A549 (cell line): ENCODE measurements around the gene CEACAM5. TPM values are rescaled to one million over a fixed set of nuclear protein-coding genes. Genes with fewer than 3 reads are reported as not detected.

Source experiments
- ATAC-seq, 2 experiments: fragments of 200-7000 bp in 1 of 2; fragments of >200 bp in 1 of 2; cut with Nextera tagmentation in 1 of 2; cut with Tn5 transposase in 1 of 2; 3 replicates each; pipeline versions ENCODE4 v1.8.0 to v1.9.1; 2018 to 2020; ENCODE audit warnings: mild to moderate bottlenecking in 1 of 2, moderate library complexity in 1 of 2
- CTCF ChIA-PET: fragments of 300-600 bp; sonication (Branson Sonifier 250); formaldehyde crosslinking; extraction: SDS; loops from one replicate; lab custom pipeline; 2021; ENCODE audit warnings: antibody characterized with exemption, inconsistent platforms; lab: Yijun Ruan, JAX
- POLR2A ChIA-PET: fragments of 350-600 bp; formaldehyde crosslinking; extraction: SDS; loops from one replicate; lab custom pipeline; 2021; ENCODE audit warnings: antibody characterized with exemption, inconsistent platforms; lab: Yijun Ruan, JAX
- DNase-seq, 2 experiments: peaks; one replicate each; pipeline versions ENCODE4 v3.0.0 to v3.0.0-alpha.2; 2011 to 2016; ENCODE audit warnings: low read depth in 1 of 2, low spot score in 1 of 2
- FAIRE-seq: peaks from 2 replicates; lab custom pipeline; 2011; peaks lifted over from hg19 to GRCh38; lab: Jason Lieb, UNC
- H3K27ac ChIP-seq, 2 experiments: fragments of >200 bp; sonication (Bioruptor Twin); formaldehyde crosslinking; 3 replicates each; pipeline ENCODE4 v1.5.1; 2016 to 2017
- H3K4me1 ChIP-seq: fragments of >200 bp; sonication (Bioruptor Twin); formaldehyde crosslinking; 3 replicates; pipeline ENCODE4 v1.6.1; 2016
- H3K4me2 ChIP-seq: fragments of >200 bp; sonication (Bioruptor Twin); formaldehyde crosslinking; 3 replicates; pipeline ENCODE4 v1.6.1; 2016
- H3K4me3 ChIP-seq: fragments of >200 bp; sonication (Bioruptor Twin); formaldehyde crosslinking; 3 replicates; pipeline ENCODE4 v1.5.1; 2016
- H3K9me3 ChIP-seq: fragments of >200 bp; sonication (Bioruptor Twin); formaldehyde crosslinking; 3 replicates; pipeline ENCODE4 v1.6.1; 2016
- ATOH8 ChIP-seq: fragments of 250-450 bp; sonication (Bioruptor Pico); IDR thresholded peaks from 2 replicates; pipeline ENCODE4 v1.5.0; 2020; ENCODE audit warnings: low read depth, mild to moderate bottlenecking, moderate library complexity
- CBX8 ChIP-seq: fragments of 200-600 bp; sonication (generic); IDR thresholded peaks from 2 replicates; pipeline ENCODE4 v1.6.1; 2016
- E2F6 ChIP-seq: IDR thresholded peaks from 2 replicates; pipeline ENCODE4 v1.6.1; 2012; ENCODE audit warnings: low read depth, borderline replicate concordance
- ELK1 ChIP-seq: fragments of 150-350 bp; IDR thresholded peaks from 2 replicates; pipeline ENCODE4 v1.6.1; 2014; ENCODE audit warnings: low read depth, mild to moderate bottlenecking, low read length
- ESRRA ChIP-seq: fragments of 150-350 bp; IDR thresholded peaks from 2 replicates; pipeline ENCODE4 v1.6.1; 2014; ENCODE audit warnings: mild to moderate bottlenecking, low read length, borderline replicate concordance
- HES2 ChIP-seq: fragments of >200 bp; sonication (Bioruptor Twin); formaldehyde crosslinking; IDR thresholded peaks from 2 replicates; pipeline ENCODE4 v1.6.1; 2016
- HOXA7 ChIP-seq: fragments of 250-450 bp; sonication (Bioruptor Pico); IDR thresholded peaks from 2 replicates; pipeline ENCODE4 v1.5.0; 2020; ENCODE audit warnings: mild to moderate bottlenecking, moderate library complexity
- JUN ChIP-seq, 2 experiments: fragments of >200 bp; sonication (Bioruptor Twin); formaldehyde crosslinking; IDR thresholded peaks; 2 replicates in 1 of 2; 3 replicates in 1 of 2; pipeline ENCODE4 v1.6.1; 2016 to 2017
- KDM1A ChIP-seq: fragments of 200-600 bp; sonication (generic); IDR thresholded peaks from 2 replicates; pipeline ENCODE4 v1.6.1; 2016; ENCODE audit warnings: low read depth, mild to moderate bottlenecking
- MAFK ChIP-seq: fragments of 450-650 bp; IDR thresholded peaks from 2 replicates; pipeline ENCODE4 v1.6.1; 2014; ENCODE audit not compliant: partially characterized antibody
- POLR2A ChIP-seq: IDR thresholded peaks from 2 replicates; pipeline ENCODE4 v1.6.1; 2012; ENCODE audit warnings: mild to moderate bottlenecking, low read length
- POLR2AphosphoS2 ChIP-seq: conservative IDR thresholded peaks from 2 replicates; pipeline ENCODE4 v1.6.1; 2012; ENCODE audit warnings: low read length, improper control_type of control experiment, inconsistent platforms
- RNF2 ChIP-seq: fragments of 200-600 bp; sonication (generic); IDR thresholded peaks from 2 replicates; pipeline ENCODE4 v1.6.1; 2016; ENCODE audit warnings: low read depth, mild to moderate bottlenecking, antibody characterized with exemption, moderate library complexity, borderline replicate concordance
- ZC3H11A ChIP-seq: fragments of 450-650 bp; IDR thresholded peaks from 2 replicates; pipeline ENCODE4 v1.6.1; 2014; ENCODE audit warnings: antibody characterized with exemption, mild to moderate bottlenecking
- ZNF302 ChIP-seq: fragments of 250-450 bp; sonication (Bioruptor Pico); IDR thresholded peaks from 2 replicates; pipeline ENCODE4 v1.9.0; 2021; ENCODE audit warnings: inconsistent platforms, mild to moderate bottlenecking, moderate library complexity
- WGBS: methylation state at CpG from one replicate; pipeline ENCODE4 v1.1.6; 2017; ENCODE audit errors: missing lambda C conversion rate; 5-methylcytosine and 5-hydroxymethylcytosine counted together
- polyA plus RNA-seq, 4 experiments: library from polyadenylated mRNA; depleted of rRNA in 3 of 4; stranded (reverse); fragments of >200 nt; fragmentation: RNase III in 1 of 4; extraction: RNeasy Plus Mini Kit Qiagen cat#74134 plus additional on column Dnase treatment in 1 of 4; gene quantifications; 2 replicates in 3 of 4; 3 replicates in 1 of 4; pipeline ENCODE4 v1.2.3, GENCODE V29; 2011 to 2017
- TF ChIP-seq, protein P1 (sequence below): fragments of >200 bp; sonication (Bioruptor Twin); formaldehyde crosslinking; IDR thresholded peaks from 3 replicates; pipeline ENCODE4 v1.6.1; 2016
- TF ChIP-seq, protein P2 (sequence below): fragments of 250-450 bp; sonication (Bioruptor Pico); IDR thresholded peaks from 2 replicates; pipeline ENCODE4 v1.5.0; 2021; ENCODE audit warnings: mild to moderate bottlenecking, moderate library complexity, borderline replicate concordance
- TF ChIP-seq, protein P3 (sequence below): IDR thresholded peaks from 2 replicates; pipeline ENCODE4 v1.6.1; 2012

The CEACAM5 gene
- polyA plus RNA-seq, 2 of the 4 experiments (the other 2 are of a cell fraction) = 1.3 TPM; not detected in 1

GRCh38 chr19:41694196-41694595, 14.2 kb upstream of the CEACAM5 start:
- no peak overlapping the region for H3K4me3 ChIP-seq
- peaks cover 10% of the 10 kb centered on the region; the same call in 2 of the 3 replicates for H3K9me3 ChIP-seq
- H3K27ac ChIP-seq = no peak overlapping the region
- FAIRE-seq (no peak), ATAC-seq (no peak)
- WGBS = 8% methylated on average over 1 of the region's 1 CpG
- peaks cover 12% of the 10 kb centered on the region for H3K4me1 ChIP-seq
- POLR2A ChIA-PET = no interaction called here
- TF ChIP-seq, protein P1, sequence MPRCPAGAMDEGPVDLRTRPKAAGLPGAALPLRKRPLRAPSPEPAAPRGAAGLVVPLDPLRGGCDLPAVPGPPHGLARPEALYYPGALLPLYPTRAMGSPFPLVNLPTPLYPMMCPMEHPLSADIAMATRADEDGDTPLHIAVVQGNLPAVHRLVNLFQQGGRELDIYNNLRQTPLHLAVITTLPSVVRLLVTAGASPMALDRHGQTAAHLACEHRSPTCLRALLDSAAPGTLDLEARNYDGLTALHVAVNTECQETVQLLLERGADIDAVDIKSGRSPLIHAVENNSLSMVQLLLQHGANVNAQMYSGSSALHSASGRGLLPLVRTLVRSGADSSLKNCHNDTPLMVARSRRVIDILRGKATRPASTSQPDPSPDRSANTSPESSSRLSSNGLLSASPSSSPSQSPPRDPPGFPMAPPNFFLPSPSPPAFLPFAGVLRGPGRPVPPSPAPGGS = no peak
- TF ChIP-seq ZNF302 (CRISPR knock-in tag) (no peak), KDM1A (no peak), RNF2 (no peak), JUN (IDR thresholded peaks at IDR 0.05) (no peak), E2F6 (no peak), CBX8 (no peak), HES2 (no peak), MAFK (no peak), HOXA7 (CRISPR knock-in tag) (no peak), ZC3H11A (no peak), ESRRA (no peak), ELK1 (no peak), POLR2A (no peak), ATOH8 (CRISPR knock-in tag) (no peak), POLR2AphosphoS2 (no peak)
- TF ChIP-seq, protein P2, sequence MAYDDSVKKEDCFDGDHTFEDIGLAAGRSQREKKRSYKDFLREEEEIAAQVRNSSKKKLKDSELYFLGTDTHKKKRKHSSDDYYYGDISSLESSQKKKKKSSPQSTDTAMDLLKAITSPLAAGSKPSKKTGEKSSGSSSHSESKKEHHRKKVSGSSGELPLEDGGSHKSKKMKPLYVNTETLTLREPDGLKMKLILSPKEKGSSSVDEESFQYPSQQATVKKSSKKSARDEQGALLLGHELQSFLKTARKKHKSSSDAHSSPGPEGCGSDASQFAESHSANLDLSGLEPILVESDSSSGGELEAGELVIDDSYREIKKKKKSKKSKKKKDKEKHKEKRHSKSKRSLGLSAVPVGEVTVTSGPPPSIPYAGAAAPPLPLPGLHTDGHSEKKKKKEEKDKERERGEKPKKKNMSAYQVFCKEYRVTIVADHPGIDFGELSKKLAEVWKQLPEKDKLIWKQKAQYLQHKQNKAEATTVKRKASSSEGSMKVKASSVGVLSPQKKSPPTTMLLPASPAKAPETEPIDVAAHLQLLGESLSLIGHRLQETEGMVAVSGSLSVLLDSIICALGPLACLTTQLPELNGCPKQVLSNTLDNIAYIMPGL (CRISPR knock-in tag) = no peak
- TF ChIP-seq, protein P3, sequence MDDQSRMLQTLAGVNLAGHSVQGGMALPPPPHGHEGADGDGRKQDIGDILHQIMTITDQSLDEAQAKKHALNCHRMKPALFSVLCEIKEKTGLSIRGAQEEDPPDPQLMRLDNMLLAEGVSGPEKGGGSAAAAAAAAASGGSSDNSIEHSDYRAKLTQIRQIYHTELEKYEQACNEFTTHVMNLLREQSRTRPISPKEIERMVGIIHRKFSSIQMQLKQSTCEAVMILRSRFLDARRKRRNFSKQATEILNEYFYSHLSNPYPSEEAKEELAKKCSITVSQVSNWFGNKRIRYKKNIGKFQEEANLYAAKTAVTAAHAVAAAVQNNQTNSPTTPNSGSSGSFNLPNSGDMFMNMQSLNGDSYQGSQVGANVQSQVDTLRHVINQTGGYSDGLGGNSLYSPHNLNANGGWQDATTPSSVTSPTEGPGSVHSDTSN = no peak
- TF ChIP-seq, all 56 proteins: peak for 0
- no peak for DNase-seq
- H3K4me2 ChIP-seq = no peak overlapping the region
- CTCF ChIA-PET = interaction anchor here (0.6 to 12.9 kb wide), 7 partner anchors 11 to 119 kb away, joined by 3 to 358 read pairs (median 4); partner anchors contain the start of genes CEACAM5 and CEACAM6
